ENCODE data around the gene DOC2B.

DNA sequence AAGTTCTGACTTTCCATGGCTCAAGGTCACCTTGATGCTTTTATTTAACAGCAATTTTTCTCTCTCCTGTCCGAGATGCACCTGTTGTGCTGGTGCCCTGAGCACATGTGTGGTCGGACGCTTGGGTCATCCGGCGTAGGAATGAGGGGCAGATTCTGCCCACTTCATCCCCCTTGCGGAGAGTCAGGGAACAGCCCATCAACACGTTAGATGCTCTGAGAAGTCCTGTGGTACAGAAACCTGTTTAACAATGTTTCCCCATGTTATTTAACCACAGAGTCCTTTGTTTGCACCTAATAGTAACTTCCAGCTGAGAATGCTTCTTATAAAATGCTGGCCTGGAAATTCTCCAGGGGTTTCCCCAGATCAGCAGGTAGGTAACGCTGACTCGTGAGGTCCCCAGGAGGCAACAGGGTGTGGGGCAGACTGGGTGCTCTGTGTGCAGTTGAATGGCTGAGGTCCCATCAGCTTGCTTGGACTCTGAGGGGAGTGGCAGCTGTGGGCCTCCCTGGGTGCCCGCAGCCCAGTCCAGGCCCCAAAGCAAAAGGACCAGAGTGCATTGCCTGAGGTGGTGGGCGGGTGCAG lies 17.8 kb downstream of the DOC2B start:
- TF ChIP-seq, protein P1, sequence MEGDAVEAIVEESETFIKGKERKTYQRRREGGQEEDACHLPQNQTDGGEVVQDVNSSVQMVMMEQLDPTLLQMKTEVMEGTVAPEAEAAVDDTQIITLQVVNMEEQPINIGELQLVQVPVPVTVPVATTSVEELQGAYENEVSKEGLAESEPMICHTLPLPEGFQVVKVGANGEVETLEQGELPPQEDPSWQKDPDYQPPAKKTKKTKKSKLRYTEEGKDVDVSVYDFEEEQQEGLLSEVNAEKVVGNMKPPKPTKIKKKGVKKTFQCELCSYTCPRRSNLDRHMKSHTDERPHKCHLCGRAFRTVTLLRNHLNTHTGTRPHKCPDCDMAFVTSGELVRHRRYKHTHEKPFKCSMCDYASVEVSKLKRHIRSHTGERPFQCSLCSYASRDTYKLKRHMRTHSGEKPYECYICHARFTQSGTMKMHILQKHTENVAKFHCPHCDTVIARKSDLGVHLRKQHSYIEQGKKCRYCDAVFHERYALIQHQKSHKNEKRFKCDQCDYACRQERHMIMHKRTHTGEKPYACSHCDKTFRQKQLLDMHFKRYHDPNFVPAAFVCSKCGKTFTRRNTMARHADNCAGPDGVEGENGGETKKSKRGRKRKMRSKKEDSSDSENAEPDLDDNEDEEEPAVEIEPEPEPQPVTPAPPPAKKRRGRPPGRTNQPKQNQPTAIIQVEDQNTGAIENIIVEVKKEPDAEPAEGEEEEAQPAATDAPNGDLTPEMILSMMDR (IDR thresholded peaks at IDR 0.05), result peak; percentile 52
- TF ChIP-seq EZH2 (IDR thresholded peaks at IDR 0.05), result no peak

Data from neural progenitor cell (in vitro differentiated cells).